Activated CD8-positive, alpha-beta memory T cell treated with anti-CD3 and anti-CD28 coated beads, Interleukin-2, amount 50 U/mL, for 48 hours (primary cell): Measurements from ENCODE around the gene MAML3.

Source experiments
- DNase-seq: peaks from one replicate; pipeline ENCODE4 v3.0.0-alpha.2; 2020

MAML3 gene

GRCh38 chr4:139915037-139915436, 238.9 kb downstream of the MAML3 start:
- DNase-seq = no peak

GRCh38 chr4:139913995-139914598, 239.9 kb downstream of the MAML3 start:
- DNase-seq = no peak

- no peak for DNase-seq
These were observed 240.5 kb downstream of the MAML3 start for GRCh38 chr4:139913398-139913990.

- DNase-seq = no peak
These were observed 241.5 kb downstream of the MAML3 start for GRCh38 chr4:139912445-139912844.

- no peak for DNase-seq
These were observed 243.9 kb downstream of the MAML3 start for GRCh38 chr4:139910106-139910505.

- no peak for DNase-seq
These were observed 245.1 kb downstream of the MAML3 start for GRCh38 chr4:139908636-139909437.

GRCh38 chr4:139907001-139907809, 246.8 kb downstream of the MAML3 start:
- no peak for DNase-seq

- no peak for DNase-seq
These were observed 248.5 kb downstream of the MAML3 start for GRCh38 chr4:139905489-139905888.

- no peak for DNase-seq
These were observed 249.6 kb downstream of the MAML3 start for GRCh38 chr4:139904406-139904805.

- no peak for DNase-seq
These were observed 250.1 kb downstream of the MAML3 start for GRCh38 chr4:139903845-139904244.

- DNase-seq = no peak
These were observed 251.4 kb downstream of the MAML3 start for GRCh38 chr4:139902321-139903320.

GRCh38 chr4:139901531-139902320, 252.3 kb downstream of the MAML3 start:
- no peak for DNase-seq

- DNase-seq = no peak
These were observed 253.0 kb downstream of the MAML3 start for GRCh38 chr4:139900964-139901376.

GRCh38 chr4:139899346-139899745, 254.6 kb downstream of the MAML3 start:
- DNase-seq = no peak

- no peak for DNase-seq
These were observed 255.7 kb downstream of the MAML3 start for GRCh38 chr4:139898293-139898692.

- no peak for DNase-seq
These were observed 257.8 kb downstream of the MAML3 start for GRCh38 chr4:139896091-139896604.

- DNase-seq = no peak
These were observed 260.2 kb downstream of the MAML3 start for GRCh38 chr4:139893801-139894200.

- no peak for DNase-seq
These were observed 260.8 kb downstream of the MAML3 start for GRCh38 chr4:139892973-139893736.

- DNase-seq = no peak
These were observed 263.2 kb downstream of the MAML3 start for GRCh38 chr4:139890816-139891215.

GRCh38 chr4:139889901-139890300, 264.1 kb downstream of the MAML3 start:
- DNase-seq = no peak
